HuH-7.5 (cell line): ENCODE data around the gene NKTR.

Experiments
- DNase-seq: peaks from one replicate; pipeline ENCODE4 v3.0.0; 2011; ENCODE audit warnings: low spot score

The NKTR gene

GRCh38 chr3:42651248-42652091 lies 51.0 kb downstream of the NKTR start:
- DNase-seq = no peak

GRCh38 chr3:42652251-42652610 lies 51.7 kb downstream of the NKTR start:
- DNase-seq = no peak

- no peak for DNase-seq
Measured at GRCh38 chr3:42652611-42653302, 52.3 kb downstream of the NKTR start.

- DNase-seq = no peak
Measured at GRCh38 chr3:42653303-42653559, 52.7 kb downstream of the NKTR start.

- peak; percentile 73 for DNase-seq
Measured at GRCh38 chr3:42653560-42654330, 53.3 kb downstream of the NKTR start, which contains the start of gene ZBTB47. Gene ZBTB47, plus strand, starts transcription at chr3:42653697. Its CDS starts 4,659 bp downstream, at chr3:42658356.

- DNase-seq = peak; percentile 85
Measured at GRCh38 chr3:42654331-42655201, 54.1 kb downstream of the NKTR start.

DNA sequence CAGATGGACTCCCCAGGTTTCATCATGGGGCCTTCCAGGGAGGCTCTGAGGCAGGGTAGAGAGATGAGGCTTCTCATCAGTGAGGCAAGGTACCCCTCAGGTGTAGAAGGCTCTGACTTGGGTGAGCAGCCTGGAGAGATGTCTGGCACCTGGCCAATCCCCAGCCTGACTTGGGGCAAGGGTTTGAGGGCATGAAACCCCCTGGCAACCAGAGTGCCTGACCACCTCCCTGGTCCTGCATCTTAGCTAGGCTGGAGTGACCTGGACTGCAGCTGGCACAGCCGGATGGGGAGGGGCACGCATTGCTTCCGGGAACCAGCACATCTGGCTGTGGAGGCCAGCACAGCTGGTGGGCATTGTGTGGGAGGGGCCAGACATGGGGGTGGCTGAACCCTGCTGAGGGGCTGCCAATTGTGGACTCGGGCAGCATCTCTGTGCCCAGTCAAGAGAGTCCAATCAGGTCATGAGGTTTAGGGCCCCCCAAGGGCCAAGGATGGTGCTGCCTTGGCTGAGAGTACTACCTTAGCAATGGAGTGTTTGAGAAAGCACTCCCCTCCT lies 54.9 kb downstream of the NKTR start:
- no peak for DNase-seq

DNA sequence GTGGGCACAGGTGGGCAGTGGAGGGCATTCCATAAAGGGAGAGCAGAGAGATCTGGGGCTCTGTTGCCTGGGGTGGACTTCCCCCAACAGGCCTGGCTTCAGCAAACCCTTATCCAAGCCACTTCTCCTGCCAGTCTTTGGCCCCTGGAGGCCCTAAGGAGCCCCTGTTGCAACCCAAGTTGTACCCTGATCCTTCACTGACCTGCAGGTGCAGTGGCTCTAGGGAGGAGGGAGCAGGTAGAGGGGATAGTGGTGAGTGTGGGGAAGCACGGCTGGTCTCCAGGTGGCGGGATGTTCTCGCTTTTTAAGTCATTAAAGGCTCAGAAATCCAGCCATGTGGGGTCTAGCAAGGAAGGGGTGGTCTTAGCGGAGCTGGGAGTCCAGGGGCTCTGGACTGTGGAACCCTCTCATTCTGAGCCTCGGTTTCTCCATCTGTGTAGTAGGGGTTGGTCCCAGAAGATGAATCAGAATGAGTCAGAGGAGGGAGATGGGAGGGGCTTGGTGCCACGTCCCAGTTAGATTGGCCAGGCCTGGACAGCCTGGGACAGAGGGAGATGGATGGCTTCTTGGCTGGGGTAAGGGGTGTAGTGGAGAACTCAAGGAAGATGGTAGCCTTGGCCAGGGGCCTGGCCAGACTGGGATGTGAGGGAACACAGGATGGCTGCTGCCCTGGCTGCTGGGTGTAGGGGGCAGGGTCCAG lies 55.6 kb downstream of the NKTR start:
- no peak for DNase-seq

- no peak for DNase-seq
Measured at GRCh38 chr3:42656680-42657610, 56.5 kb downstream of the NKTR start.

DNA sequence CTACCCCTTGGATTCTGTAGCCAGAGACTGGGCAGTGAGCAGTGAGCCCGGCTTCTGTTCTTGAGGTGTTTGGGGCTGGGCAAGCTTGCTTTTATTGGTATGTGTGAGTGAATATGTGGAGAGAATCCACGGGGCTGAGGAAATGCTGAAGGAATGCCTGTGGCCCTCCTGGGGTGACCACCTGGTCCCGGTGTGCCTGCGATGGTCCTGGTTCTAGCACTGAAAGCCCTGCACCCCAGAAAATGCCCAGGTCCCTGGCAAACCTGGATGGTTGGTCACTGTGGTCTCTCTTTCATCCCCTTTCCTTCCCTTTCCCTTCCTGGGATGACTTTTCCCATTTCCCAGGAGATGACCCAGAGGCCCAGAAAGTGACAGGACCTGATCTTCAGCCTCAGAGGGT lies 57.2 kb downstream of the NKTR start:
- no peak for DNase-seq

- DNase-seq = no peak
Measured at GRCh38 chr3:42658091-42658770, 57.7 kb downstream of the NKTR start.

DNA sequence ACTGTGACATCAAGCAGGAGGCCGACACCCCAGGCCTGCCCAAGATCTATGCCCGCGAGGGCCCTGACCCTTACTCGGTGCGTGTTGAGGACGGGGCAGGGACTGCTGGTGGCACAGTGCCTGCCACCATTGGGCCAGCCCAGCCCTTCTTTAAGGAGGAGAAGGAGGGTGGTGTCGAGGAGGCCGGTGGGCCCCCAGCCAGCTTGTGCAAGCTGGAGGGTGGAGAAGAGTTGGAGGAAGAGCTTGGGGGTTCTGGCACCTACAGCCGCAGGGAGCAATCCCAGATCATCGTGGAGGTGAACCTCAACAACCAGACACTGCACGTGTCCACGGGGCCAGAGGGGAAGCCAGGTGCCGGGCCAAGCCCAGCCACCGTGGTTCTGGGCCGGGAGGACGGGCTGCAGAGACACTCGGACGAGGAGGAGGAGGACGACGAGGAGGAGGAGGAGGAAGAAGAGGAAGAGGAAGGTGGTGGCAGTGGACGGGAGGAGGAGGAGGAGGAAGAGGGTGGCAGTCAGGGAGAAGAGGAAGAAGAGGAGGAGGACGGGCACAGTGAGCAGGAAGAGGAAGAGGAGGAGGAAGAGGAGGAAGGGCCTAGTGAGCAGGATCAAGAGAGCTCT lies 58.4 kb downstream of the NKTR start:
- DNase-seq = no peak

DNA sequence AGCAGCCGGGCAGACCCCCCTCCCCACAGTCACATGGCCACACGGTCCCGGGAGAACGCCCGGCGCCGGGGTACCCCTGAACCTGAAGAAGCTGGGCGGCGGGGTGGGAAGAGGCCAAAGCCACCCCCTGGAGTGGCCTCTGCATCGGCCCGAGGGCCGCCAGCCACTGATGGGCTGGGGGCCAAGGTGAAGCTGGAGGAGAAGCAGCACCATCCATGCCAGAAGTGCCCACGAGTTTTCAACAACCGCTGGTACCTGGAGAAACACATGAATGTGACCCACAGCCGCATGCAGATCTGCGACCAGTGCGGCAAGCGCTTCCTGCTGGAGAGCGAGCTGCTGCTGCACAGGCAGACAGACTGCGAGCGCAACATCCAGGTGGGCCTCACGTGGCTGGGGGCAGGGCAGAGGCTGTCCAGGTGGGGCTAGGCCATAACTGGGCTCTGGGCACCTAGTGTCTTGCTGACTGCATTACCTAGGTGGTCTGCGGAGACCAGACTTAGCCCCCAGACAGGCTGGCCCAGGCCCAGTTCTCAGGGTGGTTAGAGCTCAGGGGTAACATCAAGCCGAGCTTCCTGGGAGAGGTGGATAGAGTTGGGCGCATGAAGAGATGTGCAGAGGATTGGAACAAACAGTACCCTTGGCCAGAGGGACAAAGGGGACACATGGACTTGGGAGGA lies 59.1 kb downstream of the NKTR start:
- DNase-seq = no peak

DNA sequence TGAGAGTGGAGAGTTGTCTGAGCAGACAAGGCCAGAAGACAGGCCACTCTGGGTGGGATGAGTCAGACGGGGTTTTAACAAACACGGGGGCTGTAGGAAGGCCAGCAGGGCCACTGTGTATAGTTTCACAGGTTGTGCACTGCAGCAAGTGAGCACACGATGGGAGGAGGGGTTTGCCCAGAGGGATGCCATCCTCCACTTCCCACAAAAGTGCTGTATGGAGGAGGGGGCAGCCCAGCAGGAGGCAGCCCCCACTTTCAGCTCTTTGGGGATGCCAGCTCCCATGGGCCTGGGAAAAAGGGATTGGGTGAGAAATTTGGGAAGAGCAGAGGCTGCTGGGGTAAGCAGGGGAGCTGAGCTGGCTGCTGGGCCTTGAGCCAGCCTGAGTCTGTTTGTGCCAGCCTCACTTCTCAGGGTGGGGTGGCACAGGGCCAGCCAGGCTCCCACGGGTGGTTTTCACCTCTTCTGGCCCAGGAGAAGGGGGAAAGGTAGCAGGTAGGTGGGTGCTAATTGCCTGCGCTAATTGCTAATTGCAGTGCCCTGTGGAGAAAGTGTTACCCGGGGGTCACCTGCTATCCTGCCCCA lies 59.7 kb downstream of the NKTR start:
- no peak for DNase-seq

- DNase-seq = no peak
Measured at GRCh38 chr3:42660898-42661297, 60.4 kb downstream of the NKTR start.

DNA sequence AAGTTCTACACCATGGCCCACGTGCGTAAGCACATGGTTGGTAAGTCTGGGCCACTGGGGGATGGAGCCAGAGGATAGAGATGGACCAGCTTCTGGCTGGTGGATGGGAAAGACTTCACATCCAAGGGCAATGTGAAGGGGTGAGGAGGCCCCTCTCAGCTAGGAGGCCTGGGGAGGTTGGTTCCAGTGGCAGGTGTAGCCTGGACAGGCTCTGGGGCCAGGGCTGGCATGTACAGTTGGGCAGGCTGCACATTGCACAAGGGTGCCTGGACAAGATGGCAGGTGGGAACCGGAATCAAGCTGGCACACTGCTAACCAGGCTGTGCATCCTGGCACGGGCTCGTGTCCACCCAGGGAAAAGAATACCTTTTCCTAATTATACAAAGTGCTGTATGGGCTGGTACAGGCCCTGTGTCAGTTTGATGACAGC lies 61.1 kb downstream of the NKTR start:
- no peak for DNase-seq

- no peak for DNase-seq
Measured at GRCh38 chr3:42662037-42662812, 61.7 kb downstream of the NKTR start.
